ENCODE data around the gene TMEM132D. TPM values are rescaled to one million over a fixed set of nuclear protein-coding genes. Genes with fewer than 3 reads are reported as not detected.

The TMEM132D gene
- total and polyA plus RNA-seq, 3 donors from 2014 or later = 0.44 to 0.50 (median 0.47) TPM

DNA sequence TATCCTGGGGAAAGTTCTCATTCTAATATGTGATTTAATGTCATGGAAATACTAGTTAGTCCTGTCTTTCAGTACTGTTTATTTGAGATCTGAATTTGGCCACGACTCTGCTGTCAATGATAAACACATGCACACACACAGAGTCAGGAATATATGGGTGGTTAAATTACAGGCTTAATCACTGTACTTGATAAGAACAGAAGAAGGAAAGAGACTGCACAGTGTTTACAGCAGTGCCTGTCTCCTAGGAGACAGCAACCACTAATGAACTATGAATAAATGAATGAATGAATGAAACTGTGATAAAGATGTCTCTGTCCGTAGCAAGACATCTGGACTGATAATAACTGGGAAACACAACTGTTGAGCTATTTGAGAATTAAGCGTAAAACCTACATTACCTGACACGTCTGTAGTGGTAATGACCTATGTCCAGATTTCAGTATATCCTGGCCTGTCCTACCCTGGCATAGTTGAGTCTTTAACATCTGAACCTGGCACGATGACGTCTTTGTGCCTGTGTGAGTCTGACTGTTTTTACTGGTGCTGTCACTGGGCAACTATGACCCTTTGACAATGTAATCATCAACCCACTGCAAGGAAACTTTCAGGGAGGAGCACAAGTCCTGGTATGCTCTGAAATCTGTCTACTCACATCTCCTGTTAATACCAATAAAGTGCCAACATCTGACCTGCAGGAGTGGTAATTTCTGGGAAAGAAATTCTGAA lies 524.6 kb downstream of the TMEM132D start:
- TF ChIP-seq CTCF (IDR thresholded peaks at IDR 0.05) (no peak), POLR2A (IDR thresholded peaks at IDR 0.05) (no peak)
- no peak for DNase-seq
- Histone ChIP-seq H3K27me3 (no peaks in the 10 kb centered on the region), H3K4me3 (no peak overlapping the region), H3K9me3 (no peaks in the 10 kb centered on the region), H3K4me1 (no peaks in the 10 kb centered on the region), H3K36me3 (ENCODE audit: low read depth, missing control alignments) (no peaks in the 10 kb centered on the region), H3K27ac (no peak overlapping the region)
- intact Hi-C loops (cut with DNase I; ENCODE audit: low total_unique reads) = no loop called here
- WGBS, 2 donors = 66 to 81% methylated on average over 6 of the region's 6 CpGs

GRCh38 chr12:129378496-129378895 lies 525.3 kb downstream of the TMEM132D start:
- intact Hi-C loops (cut with DNase I; ENCODE audit: low total_unique reads) = no loop called here
- no peaks in the 10 kb centered on the region for H3K4me1 ChIP-seq
- WGBS, 2 donors = 73 to 92% methylated on average over 5 of the region's 5 CpGs
- no peak for DNase-seq
- no peak for TF ChIP-seq POLR2A (IDR thresholded peaks at IDR 0.05)
- TF ChIP-seq CTCF (IDR thresholded peaks at IDR 0.05) = no peak
- no peaks in the 10 kb centered on the region for H3K27me3 ChIP-seq
- H3K9me3 ChIP-seq = no peaks in the 10 kb centered on the region
- H3K27ac ChIP-seq = no peak overlapping the region
- H3K4me3 ChIP-seq = no peak overlapping the region
- H3K36me3 ChIP-seq (ENCODE audit: low read depth, missing control alignments) = no peaks in the 10 kb centered on the region

- Histone ChIP-seq H3K27ac (no peak overlapping the region), H3K27me3 (no peaks in the 10 kb centered on the region), H3K4me1 (no peaks in the 10 kb centered on the region), H3K4me3 (no peak overlapping the region), H3K9me3 (no peaks in the 10 kb centered on the region), H3K36me3 (ENCODE audit: low read depth, missing control alignments) (no peaks in the 10 kb centered on the region)
- DNase-seq = no peak
- intact Hi-C loops (cut with DNase I; ENCODE audit: low total_unique reads) = no loop called here
- TF ChIP-seq POLR2A (IDR thresholded peaks at IDR 0.05) (no peak), CTCF (IDR thresholded peaks at IDR 0.05) (no peak)
- 89 to 90% methylated on average over 4 of the region's 4 CpGs for WGBS, 2 donors
Measured at GRCh38 chr12:129373746-129374145, 530.1 kb downstream of the TMEM132D start.

DNA sequence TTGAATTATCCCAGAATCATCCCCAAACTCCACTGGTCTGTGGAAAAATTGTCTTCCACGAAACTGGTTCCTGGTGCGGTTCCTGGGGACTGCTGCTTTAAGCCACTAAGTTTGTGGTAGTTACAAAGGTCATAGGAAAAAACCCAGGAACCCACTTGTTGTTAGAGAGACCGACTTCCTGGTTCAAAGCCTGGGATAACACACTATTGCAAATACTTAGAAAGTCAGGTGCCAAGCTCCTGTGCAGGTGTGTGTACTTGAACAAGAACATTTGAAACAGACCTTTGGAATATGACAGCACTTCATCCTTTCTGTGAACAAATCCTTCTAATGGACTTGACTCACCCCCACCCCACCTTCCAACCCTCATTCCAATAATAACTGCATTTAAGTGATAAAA lies 530.9 kb downstream of the TMEM132D start:
- intact Hi-C loops (cut with DNase I; ENCODE audit: low total_unique reads) = no loop called here
- H3K4me1 ChIP-seq = no peaks in the 10 kb centered on the region
- DNase-seq = no peak
- no peaks in the 10 kb centered on the region for H3K27me3 ChIP-seq
- H3K27ac ChIP-seq = no peak overlapping the region
- H3K4me3 ChIP-seq = no peak overlapping the region
- no peak for TF ChIP-seq POLR2A (IDR thresholded peaks at IDR 0.05)
- no peak for TF ChIP-seq CTCF (IDR thresholded peaks at IDR 0.05)
- H3K36me3 ChIP-seq (ENCODE audit: low read depth, missing control alignments) = no peaks in the 10 kb centered on the region
- no peaks in the 10 kb centered on the region for H3K9me3 ChIP-seq
- 58 to 72% methylated on average over 3 of the region's 3 CpGs for WGBS, 2 donors

DNA sequence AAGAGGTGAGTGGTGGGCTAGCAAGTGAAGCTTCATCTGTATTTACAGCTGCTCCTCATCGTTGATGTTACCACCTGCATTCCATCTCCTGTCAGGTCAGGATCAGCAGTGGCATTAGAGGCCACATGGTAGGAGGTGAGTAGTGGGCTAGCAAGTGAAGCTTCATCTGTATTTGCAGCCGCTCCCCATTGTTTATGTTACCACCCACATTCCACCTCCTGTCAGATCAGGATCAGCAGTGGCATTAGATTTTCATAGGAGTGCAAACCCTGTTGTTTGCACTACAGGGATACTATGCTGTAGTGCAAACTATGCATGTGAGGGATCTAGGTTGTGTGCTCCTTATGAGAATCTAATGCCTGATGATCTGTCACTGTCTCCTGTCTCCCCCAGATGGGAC lies 531.5 kb downstream of the TMEM132D start:
- no peak overlapping the region for H3K4me3 ChIP-seq
- 81 to 88% methylated on average over 2 of the region's 2 CpGs for WGBS, 2 donors
- H3K36me3 ChIP-seq (ENCODE audit: low read depth, missing control alignments) = no peaks in the 10 kb centered on the region

More for the DNA sequence above, 531.5 kb downstream of the TMEM132D start:
- H3K9me3 ChIP-seq = no peaks in the 10 kb centered on the region
- H3K4me1 ChIP-seq = no peaks in the 10 kb centered on the region
- TF ChIP-seq POLR2A (IDR thresholded peaks at IDR 0.05) (no peak), CTCF (IDR thresholded peaks at IDR 0.05) (no peak)
- DNase-seq = no peak
- H3K27me3 ChIP-seq = no peaks in the 10 kb centered on the region
- H3K27ac ChIP-seq = no peak overlapping the region
- intact Hi-C loops (cut with DNase I; ENCODE audit: low total_unique reads) = no loop called here
